ENCODE measurements around the gene DUSP14. TPM values are rescaled to one million over a fixed set of nuclear protein-coding genes. Genes with fewer than 3 reads are reported as not detected.

Gene DUSP14
- polyA plus RNA-seq (2012; ENCODE audit: insufficient read length, low read depth): 81.6 TPM

GRCh38 chr17:37489197-37490001 is at the start of gene DUSP14:
Gene DUSP14, plus strand, starts transcription at chr17:37489891. Its CDS starts 22,382 bp downstream, at chr17:37512273.
- no peak for TF ChIP-seq REST (IDR thresholded peaks at IDR 0.05; ENCODE audit: insufficient read depth in 1 of 2, low read depth in 2 of 2, low read length in 2 of 2)
- TF ChIP-seq SIN3A (IDR thresholded peaks at IDR 0.05; ENCODE audit: borderline replicate concordance, insufficient read depth, low read length): 0 out of 2 replicates have a peak, but pooled peaks have one; percentile 25
- TF ChIP-seq FOXP2 (optimal IDR thresholded peaks at IDR 0.05; ENCODE audit: borderline replicate concordance, extremely low read depth, extremely low read length, insufficient read depth): no peak
- TF ChIP-seq POLR2AphosphoS5 (IDR thresholded peaks at IDR 0.05; ENCODE audit: low read depth, low read length): peak; percentile 65; the same call in 1 of the 2 replicates
- peak; percentile 48; the same call in 1 of the 2 replicates for TF ChIP-seq TAF1 (IDR thresholded peaks at IDR 0.05; ENCODE audit: borderline replicate concordance, insufficient read depth, low read length)

GRCh38 chr17:37440424-37440823 is 49.3 kb upstream of the DUSP14 start:
- TF ChIP-seq SIN3A (IDR thresholded peaks at IDR 0.05; ENCODE audit: borderline replicate concordance, insufficient read depth, low read length): no peak
- no peak for TF ChIP-seq POLR2AphosphoS5 (IDR thresholded peaks at IDR 0.05; ENCODE audit: low read depth, low read length)
- no peak for TF ChIP-seq REST (IDR thresholded peaks at IDR 0.05; ENCODE audit: insufficient read depth in 1 of 2, low read depth in 2 of 2, low read length in 2 of 2)
- TF ChIP-seq TAF1 (IDR thresholded peaks at IDR 0.05; ENCODE audit: borderline replicate concordance, insufficient read depth, low read length): no peak
- TF ChIP-seq FOXP2 (optimal IDR thresholded peaks at IDR 0.05; ENCODE audit: borderline replicate concordance, extremely low read depth, extremely low read length, insufficient read depth): no peak

GRCh38 chr17:37446027-37446426 is 43.7 kb upstream of the DUSP14 start:
- TF ChIP-seq POLR2AphosphoS5 (IDR thresholded peaks at IDR 0.05; ENCODE audit: low read depth, low read length) (no peak), TAF1 (IDR thresholded peaks at IDR 0.05; ENCODE audit: borderline replicate concordance, insufficient read depth, low read length) (no peak), REST (IDR thresholded peaks at IDR 0.05; ENCODE audit: insufficient read depth in 1 of 2, low read depth in 2 of 2, low read length in 2 of 2) (no peak), SIN3A (IDR thresholded peaks at IDR 0.05; ENCODE audit: borderline replicate concordance, insufficient read depth, low read length) (no peak), FOXP2 (optimal IDR thresholded peaks at IDR 0.05; ENCODE audit: borderline replicate concordance, extremely low read depth, extremely low read length, insufficient read depth) (no peak)

- TF ChIP-seq FOXP2 (optimal IDR thresholded peaks at IDR 0.05; ENCODE audit: borderline replicate concordance, extremely low read depth, extremely low read length, insufficient read depth): no peak
- TF ChIP-seq TAF1 (IDR thresholded peaks at IDR 0.05; ENCODE audit: borderline replicate concordance, insufficient read depth, low read length): no peak
- no peak for TF ChIP-seq SIN3A (IDR thresholded peaks at IDR 0.05; ENCODE audit: borderline replicate concordance, insufficient read depth, low read length)
- TF ChIP-seq POLR2AphosphoS5 (IDR thresholded peaks at IDR 0.05; ENCODE audit: low read depth, low read length): no peak
- no peak for TF ChIP-seq REST (IDR thresholded peaks at IDR 0.05; ENCODE audit: insufficient read depth in 1 of 2, low read depth in 2 of 2, low read length in 2 of 2)
These were observed 42.0 kb upstream of the DUSP14 start for GRCh38 chr17:37447641-37448040.

Data from PFSK-1 (cell line).